Hepatocyte (in vitro differentiated cells): Measurements from ENCODE around the gene DNLZ. TPM values are rescaled to one million over a fixed set of nuclear protein-coding genes. Genes with fewer than 3 reads are reported as not detected.

Experiments used
- DNase-seq: peaks from one replicate; pipeline ENCODE4 v3.0.0-alpha.2; 2016; ENCODE audit warnings: low spot score
- H2AFZ ChIP-seq: fragments of 200-600 bp; sonication (generic); 2 replicates; pipeline ENCODE4 v1.6.0; 2016; ENCODE audit warnings: antibody characterized with exemption, mild to moderate bottlenecking
- H3K27ac ChIP-seq: fragments of 200-600 bp; sonication (generic); 2 replicates; pipeline ENCODE4 v1.5.1; 2016; ENCODE audit warnings: mild to moderate bottlenecking
- H3K27me3 ChIP-seq: fragments of 200-600 bp; sonication (generic); 2 replicates; pipeline ENCODE4 v1.6.1; 2016
- H3K36me3 ChIP-seq: fragments of 200-600 bp; sonication (generic); replicated peaks from 2 replicates; pipeline ENCODE4 v1.5.1; 2016; ENCODE audit warnings: low read depth; ENCODE audit not compliant: insufficient read depth
- H3K4me1 ChIP-seq: fragments of 200-600 bp; sonication (generic); 2 replicates; pipeline ENCODE4 v1.5.1; 2016; ENCODE audit warnings: mild to moderate bottlenecking, moderate library complexity; ENCODE audit not compliant: insufficient read depth
- H3K4me2 ChIP-seq: fragments of 200-600 bp; sonication (generic); 2 replicates; pipeline ENCODE4 v1.6.0; 2016
- H3K4me3 ChIP-seq: fragments of 200-600 bp; sonication (generic); 2 replicates; pipeline ENCODE4 v1.5.1; 2016; ENCODE audit warnings: mild to moderate bottlenecking
- H3K79me2 ChIP-seq: fragments of 200-600 bp; sonication (generic); 2 replicates; pipeline ENCODE4 v1.6.0; 2017; ENCODE audit warnings: mild to moderate bottlenecking
- H3K9me2 ChIP-seq: fragments of 200-600 bp; sonication (generic); replicated peaks from 2 replicates; pipeline ENCODE4 v1.6.0; 2017; ENCODE audit warnings: mild to moderate bottlenecking; ENCODE audit not compliant: insufficient read depth
- H3K9me3 ChIP-seq: fragments of 200-600 bp; sonication (generic); 2 replicates; pipeline ENCODE4 v1.5.1; 2016; ENCODE audit warnings: low read depth, mild to moderate bottlenecking
- H4K20me1 ChIP-seq: fragments of 200-600 bp; sonication (generic); 2 replicates; pipeline ENCODE4 v1.6.0; 2016; ENCODE audit warnings: mild to moderate bottlenecking; ENCODE audit not compliant: insufficient read depth, poor library complexity, severe bottlenecking
- CTCF ChIP-seq: fragments of 200-600 bp; sonication (generic); IDR thresholded peaks from 2 replicates; pipeline ENCODE4 v1.5.1; 2016; ENCODE audit warnings: antibody characterized with exemption, mild to moderate bottlenecking; ENCODE audit not compliant: poor library complexity
- EZH2 ChIP-seq: fragments of 200-600 bp; sonication (generic); IDR thresholded peaks from 2 replicates; pipeline ENCODE4 v1.6.1; 2016; ENCODE audit warnings: antibody characterized with exemption, mild to moderate bottlenecking, borderline replicate concordance
- EZH2phosphoT487 ChIP-seq: fragments of 200-600 bp; sonication (generic); IDR thresholded peaks from one replicate; pipeline ENCODE4 v1.6.1; 2018; ENCODE audit warnings: antibody characterized with exemption, mild to moderate bottlenecking, low read depth, moderate library complexity; ENCODE audit not compliant: unreplicated experiment, severe bottlenecking
- WGBS: methylation state at CpG from one replicate; pipeline ENCODE4 v1.1.6; 2016; ENCODE audit warnings: low lambda C conversion rate; ENCODE audit errors: missing lambda C conversion rate; 5-methylcytosine and 5-hydroxymethylcytosine counted together
- polyA plus RNA-seq: library from polyadenylated mRNA; unstranded; fragments of >200 nt; fragmentation: Nextera tagmentation; extraction: Ambion mirVana; gene quantifications from 2 replicates; pipeline ENCODE4 v1.2.1, GENCODE V29; 2016
- total RNA-seq: library from RNA; depleted of rRNA; stranded (reverse); fragments of >200 nt; gene quantifications from 2 replicates; pipeline ENCODE4 v1.2.3, GENCODE V29; 2014

DNLZ gene
- total and polyA plus RNA-seq, 2 experiments from 2014 or later: 21.5 to 24.3 TPM

DNA sequence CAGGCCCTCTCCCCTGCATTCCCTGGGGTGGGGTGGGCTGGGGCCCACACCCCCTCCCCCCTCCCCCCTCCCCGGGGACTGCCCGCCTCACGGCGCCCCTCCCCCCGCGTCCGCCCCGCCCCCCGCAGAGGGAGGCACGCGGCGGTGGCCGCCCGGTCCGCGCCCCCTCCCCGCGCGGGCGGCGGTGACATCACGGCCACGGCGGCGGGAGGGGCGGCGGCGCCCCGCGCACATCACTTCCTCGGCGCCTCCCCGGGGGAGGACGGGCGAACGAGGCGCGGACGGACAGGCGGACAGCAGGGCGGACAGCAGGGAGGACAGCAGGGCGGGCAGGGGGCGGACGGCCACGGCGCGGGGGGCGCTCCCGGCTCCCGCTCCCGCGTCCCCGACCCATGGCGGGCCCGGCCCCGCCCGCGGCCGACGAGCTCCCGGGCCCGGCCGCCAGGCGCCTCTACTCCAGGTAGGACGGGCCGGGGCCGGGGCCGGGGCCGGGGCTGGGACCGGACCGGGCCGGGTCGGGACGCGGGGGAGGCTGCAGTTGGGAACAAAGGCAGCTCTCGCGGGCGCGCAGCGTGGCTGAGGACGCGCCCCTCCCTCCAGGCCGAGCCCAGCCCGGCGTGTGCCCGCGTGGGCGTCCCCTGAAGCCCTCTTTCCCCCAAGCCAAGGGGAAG, 36.1 kb downstream of the DNLZ start, which contains the start of gene GPSM1:
TSS of gene GPSM1 (plus strand) at position 236 of the 671 bp plus-strand sequence. CDS start at position 393, 157 bp downstream.
- H3K79me2 ChIP-seq: peaks cover 48% of the 10 kb centered on the region
- H3K9me2 ChIP-seq: no peaks in the 10 kb centered on the region
- no peaks in the 10 kb centered on the region for H3K9me3 ChIP-seq
- no peaks in the 10 kb centered on the region for H3K27me3 ChIP-seq
- 0% methylated on average over 1 of the region's 88 CpGs for WGBS
- TF ChIP-seq EZH2phosphoT487 (no peak), EZH2 (no peak), CTCF (no peak)
- peak within 1 kb of the TSS; percentile 98 for H3K4me2 ChIP-seq
- peak within 1 kb of the TSS; percentile 26 for H2AFZ ChIP-seq
- H3K36me3 ChIP-seq: no peaks in the 10 kb centered on the region
- H3K27ac ChIP-seq: peak within 1 kb of the TSS; percentile 94
- peak; percentile 80 for DNase-seq
- peak within 1 kb of the TSS; percentile 77 for H3K4me3 ChIP-seq
- H4K20me1 ChIP-seq: peaks cover 34% of the 10 kb centered on the region
- H3K4me1 ChIP-seq: peaks cover 27% of the 10 kb centered on the region

DNA sequence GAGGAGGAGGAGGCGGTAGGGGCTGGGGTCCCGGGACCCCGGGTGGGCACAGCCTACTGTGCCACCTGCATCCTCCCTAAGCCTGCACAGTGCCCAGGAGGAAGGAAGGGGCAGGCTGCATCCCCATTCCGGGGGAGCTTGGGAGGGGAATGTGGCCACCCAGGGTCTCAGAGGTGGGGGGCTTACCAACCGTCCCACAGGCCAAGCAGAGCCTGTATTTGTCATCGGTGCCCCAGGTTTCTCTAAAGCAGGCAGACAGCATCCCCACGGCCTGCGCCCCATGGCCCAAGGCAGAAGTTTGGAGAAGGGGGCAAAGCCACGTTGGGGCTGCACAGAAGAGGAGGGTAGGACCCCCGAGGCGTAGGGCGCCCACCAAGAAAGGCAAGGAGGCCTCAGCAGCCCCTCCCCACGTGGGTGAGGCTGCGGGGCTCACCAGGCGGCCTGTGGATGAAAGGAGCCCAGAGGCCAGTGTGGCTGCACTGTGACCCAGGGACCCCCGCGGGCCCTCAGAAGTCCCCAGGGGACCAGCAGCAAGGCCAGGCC, 36.7 kb downstream of the DNLZ start:
- Histone ChIP-seq H3K9me3 (no peaks in the 10 kb centered on the region), H3K4me3 (no peak overlapping the region), H3K27ac (peak overlapping the region; percentile 94), H3K36me3 (no peaks in the 10 kb centered on the region), H2AFZ (no peak overlapping the region), H3K79me2 (peaks cover 42% of the 10 kb centered on the region), H4K20me1 (peaks cover 31% of the 10 kb centered on the region), H3K27me3 (no peaks in the 10 kb centered on the region), H3K4me2 (peak overlapping the region; percentile 98), H3K9me2 (no peaks in the 10 kb centered on the region), H3K4me1 (peaks cover 27% of the 10 kb centered on the region)
- WGBS: 51% methylated on average over 13 of the region's 17 CpGs
- no peak for DNase-seq
- no peak for TF ChIP-seq CTCF
- TF ChIP-seq EZH2: no peak
- TF ChIP-seq EZH2phosphoT487: no peak

- no peak overlapping the region for H2AFZ ChIP-seq
- 31% methylated on average over 26 of the region's 28 CpGs for WGBS
- no peaks in the 10 kb centered on the region for H3K9me2 ChIP-seq
- H3K4me1 ChIP-seq: peaks cover 27% of the 10 kb centered on the region
- peak; percentile 59 for DNase-seq
- no peak for TF ChIP-seq EZH2
- TF ChIP-seq CTCF: no peak
- no peak for TF ChIP-seq EZH2phosphoT487
- no peaks in the 10 kb centered on the region for H3K27me3 ChIP-seq
- H3K4me2 ChIP-seq: peak overlapping the region; percentile 98
- no peaks in the 10 kb centered on the region for H3K9me3 ChIP-seq
- H4K20me1 ChIP-seq: peaks cover 26% of the 10 kb centered on the region
- no peak overlapping the region for H3K4me3 ChIP-seq
- H3K36me3 ChIP-seq: no peaks in the 10 kb centered on the region
- H3K79me2 ChIP-seq: peaks cover 35% of the 10 kb centered on the region
- H3K27ac ChIP-seq: peak overlapping the region; percentile 94
Observed at GRCh38 chr9:136326061-136326760, 37.3 kb downstream of the DNLZ start.
